H9 (cell line): ENCODE measurements around the gene TAF13. TPM values are rescaled to one million over a fixed set of nuclear protein-coding genes. Genes with fewer than 3 reads are reported as not detected.

ENCODE experiments used
- DNase-seq: peaks from one replicate; pipeline ENCODE4 v3.0.0-alpha.2; 2017
- H2AFZ ChIP-seq: one replicate; pipeline ENCODE4 v1.6.1; 2013; ENCODE audit warnings: mild to moderate bottlenecking, low read length, control low read depth, moderate library complexity
- H2AK5ac ChIP-seq: 2 replicates; pipeline ENCODE4 v1.6.1; 2013; ENCODE audit warnings: low read length, control low read depth, mixed read lengths; ENCODE audit not compliant: insufficient read length
- H2BK120ac ChIP-seq: one replicate; pipeline ENCODE4 v1.6.1; 2013; ENCODE audit warnings: low read depth, mild to moderate bottlenecking, low read length, control low read depth, inconsistent platforms; ENCODE audit not compliant: poor library complexity, severe bottlenecking
- H2BK12ac ChIP-seq: 2 replicates; pipeline ENCODE4 v1.6.1; 2013; ENCODE audit warnings: low read length, control low read depth, mixed read lengths, low read depth; ENCODE audit not compliant: insufficient read length
- H2BK15ac ChIP-seq: 2 replicates; pipeline ENCODE4 v1.6.1; 2013; ENCODE audit warnings: low read depth, low read length, control low read depth
- H2BK20ac ChIP-seq: one replicate; pipeline ENCODE4 v1.6.1; 2013; ENCODE audit warnings: low read depth, mild to moderate bottlenecking, low read length, control low read depth, inconsistent platforms; ENCODE audit not compliant: poor library complexity, severe bottlenecking
- H2BK5ac ChIP-seq: 2 replicates; pipeline ENCODE4 v1.6.1; 2013; ENCODE audit warnings: low read length, control low read depth, mixed read lengths; ENCODE audit not compliant: insufficient read length
- H3K14ac ChIP-seq: 2 replicates; pipeline ENCODE4 v1.6.1; 2013; ENCODE audit warnings: low read length, control low read depth; ENCODE audit not compliant: insufficient read depth
- H3K18ac ChIP-seq: 2 replicates; pipeline ENCODE4 v1.6.1; 2013; ENCODE audit warnings: low read depth, mild to moderate bottlenecking, mixed read lengths, low read length, control low read depth; ENCODE audit not compliant: insufficient read length
- H3K23ac ChIP-seq: 2 replicates; pipeline ENCODE4 v1.6.1; 2013; ENCODE audit warnings: low read length, control low read depth, mixed read lengths, low read depth; ENCODE audit not compliant: insufficient read length
- H3K23me2 ChIP-seq: 2 replicates; pipeline ENCODE4 v1.6.1; 2013; ENCODE audit warnings: low read depth, mild to moderate bottlenecking, mixed read lengths, low read length, control low read depth; ENCODE audit not compliant: insufficient read length, poor library complexity, severe bottlenecking
- H3K27ac ChIP-seq: 2 replicates; pipeline ENCODE4 v1.5.1; 2013; ENCODE audit warnings: low read length, control low read depth, mixed read lengths, low read depth; ENCODE audit not compliant: insufficient read length
- H3K27me3 ChIP-seq: 2 replicates; pipeline ENCODE4 v1.6.1; 2013; ENCODE audit warnings: low read length, control low read depth, inconsistent platforms; ENCODE audit not compliant: insufficient read depth
- H3K4ac ChIP-seq: 2 replicates; pipeline ENCODE4 v1.6.1; 2013; ENCODE audit warnings: low read depth, mild to moderate bottlenecking, control low read depth, inconsistent platforms, low read length, moderate library complexity
- H3K4me1 ChIP-seq: 2 replicates; pipeline ENCODE4 v1.6.1; 2013; ENCODE audit warnings: low read length, control low read depth, inconsistent platforms; ENCODE audit not compliant: insufficient read depth
- H3K4me2 ChIP-seq: 2 replicates; pipeline ENCODE4 v1.6.1; 2013; ENCODE audit warnings: low read length, control low read depth, mixed read lengths; ENCODE audit not compliant: insufficient read length, insufficient read depth
- H3K56ac ChIP-seq: 2 replicates; pipeline ENCODE4 v1.6.1; 2013; ENCODE audit warnings: low read depth, mild to moderate bottlenecking, mixed read lengths, low read length, control low read depth; ENCODE audit not compliant: insufficient read length
- H3K79me1 ChIP-seq: 2 replicates; pipeline ENCODE4 v1.6.1; 2013; ENCODE audit warnings: low read depth, mild to moderate bottlenecking, moderate library complexity, low read length, control low read depth, inconsistent platforms; ENCODE audit not compliant: insufficient read depth, poor library complexity, severe bottlenecking
- H3K79me2 ChIP-seq: 2 replicates; pipeline ENCODE4 v1.6.1; 2013; ENCODE audit warnings: low read length, control low read depth, inconsistent platforms; ENCODE audit not compliant: insufficient read depth
- H3K9ac ChIP-seq: 2 replicates; pipeline ENCODE4 v1.6.1; 2013; ENCODE audit warnings: low read length, control low read depth, mixed read lengths; ENCODE audit not compliant: insufficient read length; ENCODE audit errors: extremely low read depth
- H3K9me3 ChIP-seq: one replicate; pipeline ENCODE4 v1.6.1; 2013; ENCODE audit warnings: low read depth, low read length, inconsistent platforms; ENCODE audit not compliant: control insufficient read depth
- H3T11ph ChIP-seq: one replicate; pipeline ENCODE4 v1.6.1; 2013; ENCODE audit warnings: mild to moderate bottlenecking, low read length, control low read depth, inconsistent platforms
- H4K20me1 ChIP-seq: one replicate; pipeline ENCODE4 v1.6.1; 2013; ENCODE audit not compliant: control insufficient read depth, insufficient read length, insufficient read depth
- H4K5ac ChIP-seq: 2 replicates; pipeline ENCODE4 v1.6.1; 2013; ENCODE audit warnings: low read depth, mild to moderate bottlenecking, mixed read lengths, low read length, control low read depth; ENCODE audit not compliant: insufficient read length
- H4K8ac ChIP-seq: replicated peaks from 2 replicates; pipeline ENCODE4 v1.6.1; 2013; ENCODE audit warnings: low read length, control low read depth, mixed read lengths, low read depth; ENCODE audit not compliant: insufficient read length
- H4K91ac ChIP-seq: 2 replicates; pipeline ENCODE4 v1.6.1; 2013; ENCODE audit warnings: low read depth, mild to moderate bottlenecking, moderate library complexity, mixed read lengths, low read length, control low read depth; ENCODE audit not compliant: insufficient read length
- H3K27ac Mint-ChIP-seq, 3 experiments: 2 replicates in 2 of 3; 3 replicates in 1 of 3; pipeline ENCODE4 v1.8.0; 2020 to 2021; ENCODE audit warnings: mixed read lengths in 3 of 3, mild to moderate bottlenecking in 1 of 3, moderate library complexity in 1 of 3
- H3K27me3 Mint-ChIP-seq: 2 replicates; pipeline ENCODE4 v1.8.0; 2021; ENCODE audit warnings: low read depth, mild to moderate bottlenecking, moderate library complexity, mixed read lengths
- H3K36me3 Mint-ChIP-seq, 3 experiments: 2 replicates in 2 of 3; 3 replicates in 1 of 3; pipeline ENCODE4 v1.8.0; 2020 to 2021; ENCODE audit warnings: low read depth in 3 of 3, mixed read lengths in 3 of 3; ENCODE audit not compliant: insufficient read depth in 1 of 3
- H3K4me1 Mint-ChIP-seq, 2 experiments: 2 replicates each; pipeline ENCODE4 v1.8.0; 2020; ENCODE audit warnings: mixed read lengths in 2 of 2
- H3K4me3 Mint-ChIP-seq, 2 experiments: 2 replicates in 1 of 2; 3 replicates in 1 of 2; pipeline ENCODE4 v1.8.0; 2020 to 2021; ENCODE audit warnings: mild to moderate bottlenecking in 2 of 2, mixed read lengths in 2 of 2, moderate library complexity in 1 of 2
- H3K9me3 Mint-ChIP-seq, 2 experiments: 2 replicates in 1 of 2; 3 replicates in 1 of 2; pipeline ENCODE4 v1.8.0; 2020; ENCODE audit warnings: mild to moderate bottlenecking in 2 of 2, mixed read lengths in 2 of 2, moderate library complexity in 1 of 2
- WGBS: extraction: QIAGEN DNeasy Blood & Tissue Kit; methylation state at CpG from one replicate; pipeline ENCODE4 v1.1.7; 2013; ENCODE audit warnings: missing lambda C conversion rate, low lambda C conversion rate, mixed read lengths; ENCODE audit not compliant: insufficient read length; ENCODE audit errors: extremely low coverage; 5-methylcytosine and 5-hydroxymethylcytosine counted together
- total RNA-seq: library from RNA; stranded (reverse); gene quantifications from 2 replicates; pipeline ENCODE4 v1.2.1, GENCODE V29; 2021
- TF ChIP-seq, protein P1 (sequence below): fragments of 200-600 bp; sonication (generic); conservative IDR thresholded peaks from 3 replicates; pipeline ENCODE4 v1.8.0; 2021; ENCODE audit warnings: antibody characterized with exemption, mild to moderate bottlenecking

The TAF13 gene
- total RNA-seq, 1 experiment from 2014 or later = 50.9 TPM

DNA sequence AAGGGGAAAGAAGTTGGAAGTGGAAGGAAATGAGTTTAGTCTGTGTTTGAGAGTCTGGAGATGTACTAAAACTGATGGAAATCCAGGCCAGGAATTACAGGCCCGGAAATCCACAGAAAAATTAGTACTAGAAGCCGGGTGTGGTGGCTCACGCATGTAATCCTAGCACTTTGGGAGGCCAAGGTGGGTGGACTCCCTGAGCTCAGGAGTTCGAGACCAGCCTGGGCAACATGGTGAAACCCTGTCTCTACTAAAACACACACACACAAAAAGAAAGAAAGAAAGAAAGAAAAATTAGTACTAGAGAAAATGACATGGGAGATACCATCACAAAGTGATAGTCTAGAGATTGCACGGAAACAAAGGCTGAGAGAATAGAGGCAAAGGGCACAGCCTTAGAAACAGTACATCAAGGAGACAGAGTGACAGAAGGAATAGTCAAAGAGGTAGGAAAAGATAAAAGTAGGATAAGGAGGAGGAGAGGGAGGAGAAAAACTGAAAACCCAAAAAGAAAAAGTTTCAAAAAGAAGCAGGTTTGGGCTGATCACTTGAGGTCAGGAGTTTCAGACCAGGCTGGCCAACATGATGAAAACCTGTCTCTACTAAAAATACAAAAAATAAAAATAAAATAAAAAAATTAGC, 4.8 kb upstream of the TAF13 start:
- no peak overlapping the region for H3K4me2 ChIP-seq
- no peak overlapping the region for H2BK20ac ChIP-seq
- TF ChIP-seq, protein P1, sequence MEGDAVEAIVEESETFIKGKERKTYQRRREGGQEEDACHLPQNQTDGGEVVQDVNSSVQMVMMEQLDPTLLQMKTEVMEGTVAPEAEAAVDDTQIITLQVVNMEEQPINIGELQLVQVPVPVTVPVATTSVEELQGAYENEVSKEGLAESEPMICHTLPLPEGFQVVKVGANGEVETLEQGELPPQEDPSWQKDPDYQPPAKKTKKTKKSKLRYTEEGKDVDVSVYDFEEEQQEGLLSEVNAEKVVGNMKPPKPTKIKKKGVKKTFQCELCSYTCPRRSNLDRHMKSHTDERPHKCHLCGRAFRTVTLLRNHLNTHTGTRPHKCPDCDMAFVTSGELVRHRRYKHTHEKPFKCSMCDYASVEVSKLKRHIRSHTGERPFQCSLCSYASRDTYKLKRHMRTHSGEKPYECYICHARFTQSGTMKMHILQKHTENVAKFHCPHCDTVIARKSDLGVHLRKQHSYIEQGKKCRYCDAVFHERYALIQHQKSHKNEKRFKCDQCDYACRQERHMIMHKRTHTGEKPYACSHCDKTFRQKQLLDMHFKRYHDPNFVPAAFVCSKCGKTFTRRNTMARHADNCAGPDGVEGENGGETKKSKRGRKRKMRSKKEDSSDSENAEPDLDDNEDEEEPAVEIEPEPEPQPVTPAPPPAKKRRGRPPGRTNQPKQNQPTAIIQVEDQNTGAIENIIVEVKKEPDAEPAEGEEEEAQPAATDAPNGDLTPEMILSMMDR = no peak
- H2AK5ac ChIP-seq = no peak overlapping the region
- WGBS = no CpG with 5 or more reads among the region's 5 CpGs
- H3K36me3 Mint-ChIP-seq = peaks cover 0 to 2% (median 1%) of the 10 kb centered on the region in 3 experiments; a peak in 2 of 7 replicates
- no peaks in the 10 kb centered on the region for H4K20me1 ChIP-seq
- H3K9me3 Mint-ChIP-seq = peaks cover 0 to 3% of the 10 kb centered on the region in 2 experiments; a peak in 1 of 5 replicates
- H3K56ac ChIP-seq = no peak overlapping the region
- no peak overlapping the region for H2BK15ac ChIP-seq
- H3K79me2 ChIP-seq = no peaks in the 10 kb centered on the region; the same call in 1 of the 2 replicates
- no peak overlapping the region for H4K8ac ChIP-seq
- peaks cover 24 to 25% of the 10 kb centered on the region in 2 experiments for H3K4me1 Mint-ChIP-seq
- no peak overlapping the region for H3K14ac ChIP-seq
- no peak overlapping the region for H3K23ac ChIP-seq
- H3K4me3 Mint-ChIP-seq = no peak overlapping the region
- H3K27me3 ChIP-seq = no peaks in the 10 kb centered on the region
- H3K27ac ChIP-seq = no peak overlapping the region
- no peak overlapping the region for H3T11ph ChIP-seq
- H3K79me1 ChIP-seq = no peaks in the 10 kb centered on the region
- H3K9me3 ChIP-seq = no peaks in the 10 kb centered on the region
- no peak overlapping the region for H3K18ac ChIP-seq
- no peak overlapping the region for H2BK12ac ChIP-seq
- H4K91ac ChIP-seq = no peak overlapping the region
- peaks cover 2% of the 10 kb centered on the region; the same call in 1 of the 2 replicates for H3K4me1 ChIP-seq
- no peak for DNase-seq
- no peak overlapping the region for H2BK120ac ChIP-seq
- H3K23me2 ChIP-seq = no peaks in the 10 kb centered on the region
- no peak overlapping the region for H2BK5ac ChIP-seq
- H4K5ac ChIP-seq = no peak overlapping the region
- no peak overlapping the region for H2AFZ ChIP-seq
- peak overlapping the region; percentile 13 to 65 (median 16); a peak in 3 of 7 replicates for H3K27ac Mint-ChIP-seq
- no peak overlapping the region for H3K9ac ChIP-seq
- no peaks in the 10 kb centered on the region for H3K27me3 Mint-ChIP-seq
- no peak overlapping the region for H3K4ac ChIP-seq
